ENCODE measurements around the gene DLG2. TPM values are rescaled to one million over a fixed set of nuclear protein-coding genes. Genes with fewer than 3 reads are reported as not detected.

Gene DLG2
- total and polyA plus RNA-seq, 2 donors (not counting 3 experiments of a cell fraction or from before 2014, with no cell fraction given), result 0.15 to 1.1 TPM

DNA sequence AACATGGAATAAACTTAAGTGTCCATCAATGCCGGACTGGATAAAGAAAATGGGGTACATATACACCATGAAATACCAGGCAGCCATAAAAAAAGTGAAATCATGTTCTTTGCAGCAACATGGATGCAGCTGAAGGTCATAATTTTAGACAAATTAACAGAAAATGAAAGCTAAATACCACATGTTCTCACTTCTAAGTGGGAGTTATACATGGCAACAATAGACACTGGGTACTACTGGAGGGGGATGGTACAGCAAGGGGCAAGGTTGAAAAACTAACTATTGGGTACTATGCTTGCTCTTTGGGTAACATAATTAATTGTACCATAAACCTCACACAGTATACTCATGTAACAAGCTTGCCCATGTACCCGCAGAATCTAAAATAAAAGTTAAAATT lies 851.6 kb downstream of the DLG2 start:
- dilution Hi-C loops (cut with MboI; ENCODE audit: extremely low pct_ligation_motif_present, low sequenced_read_pairs) (no loop called here), intact Hi-C loops (cut with micrococcal nuclease) (no loop called here)
- no peaks in the 10 kb centered on the region for H3K27me3 ChIP-seq (ENCODE audit: control insufficient read depth in 2 of 2, insufficient read depth in 2 of 2, low read length in 2 of 2)
- no peaks in the 10 kb centered on the region for H3K4me1 ChIP-seq (ENCODE audit: control insufficient read depth, extremely low read depth, insufficient read depth, low read length)
- DNase-seq (ENCODE audit: low read depth, low spot score), result no peak
- no peaks in the 10 kb centered on the region for H3K79me2 ChIP-seq (ENCODE audit: control insufficient read depth, insufficient read depth, low read length)
- H4K20me1 ChIP-seq (replicated peaks; ENCODE audit: control insufficient read depth, extremely low read depth, insufficient read depth, low read length), result no peaks in the 10 kb centered on the region
- TF ChIP-seq POLR2AphosphoS5 (IDR thresholded peaks at IDR 0.05; ENCODE audit: insufficient read depth, low read depth, low read length) (no peak), FOS (IDR thresholded peaks at IDR 0.05; ENCODE audit: borderline replicate concordance, insufficient read depth, low read length) (no peak), GATA2 (IDR thresholded peaks at IDR 0.05; ENCODE audit: insufficient read depth, insufficient read length, low read depth, low read length) (no peak), POLR2A (IDR thresholded peaks at IDR 0.05; ENCODE audit: low read depth, low read length) (no peak), MYC (IDR thresholded peaks at IDR 0.05; ENCODE audit: low read depth, low read length) (no peak), MAX (IDR thresholded peaks at IDR 0.05; ENCODE audit: insufficient read depth, insufficient read length) (no peak)
- TF ChIP-seq, protein P1, sequence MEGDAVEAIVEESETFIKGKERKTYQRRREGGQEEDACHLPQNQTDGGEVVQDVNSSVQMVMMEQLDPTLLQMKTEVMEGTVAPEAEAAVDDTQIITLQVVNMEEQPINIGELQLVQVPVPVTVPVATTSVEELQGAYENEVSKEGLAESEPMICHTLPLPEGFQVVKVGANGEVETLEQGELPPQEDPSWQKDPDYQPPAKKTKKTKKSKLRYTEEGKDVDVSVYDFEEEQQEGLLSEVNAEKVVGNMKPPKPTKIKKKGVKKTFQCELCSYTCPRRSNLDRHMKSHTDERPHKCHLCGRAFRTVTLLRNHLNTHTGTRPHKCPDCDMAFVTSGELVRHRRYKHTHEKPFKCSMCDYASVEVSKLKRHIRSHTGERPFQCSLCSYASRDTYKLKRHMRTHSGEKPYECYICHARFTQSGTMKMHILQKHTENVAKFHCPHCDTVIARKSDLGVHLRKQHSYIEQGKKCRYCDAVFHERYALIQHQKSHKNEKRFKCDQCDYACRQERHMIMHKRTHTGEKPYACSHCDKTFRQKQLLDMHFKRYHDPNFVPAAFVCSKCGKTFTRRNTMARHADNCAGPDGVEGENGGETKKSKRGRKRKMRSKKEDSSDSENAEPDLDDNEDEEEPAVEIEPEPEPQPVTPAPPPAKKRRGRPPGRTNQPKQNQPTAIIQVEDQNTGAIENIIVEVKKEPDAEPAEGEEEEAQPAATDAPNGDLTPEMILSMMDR (IDR thresholded peaks at IDR 0.05; ENCODE audit: extremely low read depth in 1 of 2, insufficient read depth in 1 of 2, low read depth in 1 of 2, low read length in 2 of 2), result no peak
- H3K4me3 ChIP-seq (replicated peaks in 1 of 3; ENCODE audit: insufficient read depth in 1 of 3, low read depth in 1 of 3, low read length in 3 of 3), result no peak overlapping the region
- no peaks in the 10 kb centered on the region for H3K36me3 ChIP-seq (ENCODE audit: control insufficient read depth in 2 of 2, extremely low read depth in 1 of 2, insufficient read depth in 2 of 2, low read length in 2 of 2)
- H2AFZ ChIP-seq (ENCODE audit: low read depth, low read length), result no peak overlapping the region
- H3K9ac ChIP-seq (replicated peaks; ENCODE audit: extremely low read depth, insufficient read depth, low read length), result no peak overlapping the region
- POLR2A ChIA-PET, result no interaction called here
- no peak overlapping the region for H3K4me2 ChIP-seq (ENCODE audit: insufficient read depth, low read length)
- CTCF ChIA-PET, result no interaction called here
- no peaks in the 10 kb centered on the region for H3K9me3 ChIP-seq (replicated peaks; ENCODE audit: control insufficient read depth, insufficient read depth, low read length)
- no peaks in the 10 kb centered on the region for H3K9me1 ChIP-seq (replicated peaks; ENCODE audit: control insufficient read depth, extremely low read depth, insufficient read depth, low read length)
- H3K27ac ChIP-seq (ENCODE audit: insufficient read depth, low read depth, low read length), result no peak overlapping the region
- FAIRE-seq, result no peak
- no TSS peak for BruUV-seq (replicated peaks)
